HG03565 (cell line): Measurements from ENCODE around the gene CATSPERZ.

Experiments
- ATAC-seq: cut with Tn5 transposase; IDR thresholded peaks from one replicate; pipeline ENCODE4 v1.9.1; 2021; ENCODE audit warnings: mild to moderate bottlenecking, moderate library complexity; ENCODE audit not compliant: unreplicated experiment

Gene CATSPERZ

GRCh38 chr11:64299847-64300648, at the start of gene CATSPERZ:
Gene CATSPERZ (plus strand): TSS chr11:64300358. CDS start chr11:64300411, 53 bp downstream.
- ATAC-seq, result no peak

- ATAC-seq, result no peak
Measured at GRCh38 chr11:64250415-64251015, 49.6 kb upstream of the CATSPERZ start.

GRCh38 chr11:64251016-64251752, 49.0 kb upstream of the CATSPERZ start, which contains the start of gene PLCB3:
Gene PLCB3 (plus strand): TSS chr11:64251530. CDS start chr11:64251650, 120 bp downstream.
- no peak for ATAC-seq

DNA sequence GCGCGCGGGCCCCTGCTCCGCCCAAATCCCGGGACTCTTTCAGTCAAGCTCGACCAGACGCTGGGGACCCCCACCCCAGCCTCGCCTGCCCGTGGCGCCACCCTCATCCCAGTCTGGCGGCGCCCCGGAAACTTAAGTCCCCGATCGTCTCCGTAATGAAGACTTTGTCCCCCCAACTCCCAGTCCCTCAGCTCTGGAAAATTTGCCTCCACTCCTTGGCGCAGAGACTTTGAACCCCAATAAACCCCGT, 48.5 kb upstream of the CATSPERZ start:
- no peak for ATAC-seq

DNA sequence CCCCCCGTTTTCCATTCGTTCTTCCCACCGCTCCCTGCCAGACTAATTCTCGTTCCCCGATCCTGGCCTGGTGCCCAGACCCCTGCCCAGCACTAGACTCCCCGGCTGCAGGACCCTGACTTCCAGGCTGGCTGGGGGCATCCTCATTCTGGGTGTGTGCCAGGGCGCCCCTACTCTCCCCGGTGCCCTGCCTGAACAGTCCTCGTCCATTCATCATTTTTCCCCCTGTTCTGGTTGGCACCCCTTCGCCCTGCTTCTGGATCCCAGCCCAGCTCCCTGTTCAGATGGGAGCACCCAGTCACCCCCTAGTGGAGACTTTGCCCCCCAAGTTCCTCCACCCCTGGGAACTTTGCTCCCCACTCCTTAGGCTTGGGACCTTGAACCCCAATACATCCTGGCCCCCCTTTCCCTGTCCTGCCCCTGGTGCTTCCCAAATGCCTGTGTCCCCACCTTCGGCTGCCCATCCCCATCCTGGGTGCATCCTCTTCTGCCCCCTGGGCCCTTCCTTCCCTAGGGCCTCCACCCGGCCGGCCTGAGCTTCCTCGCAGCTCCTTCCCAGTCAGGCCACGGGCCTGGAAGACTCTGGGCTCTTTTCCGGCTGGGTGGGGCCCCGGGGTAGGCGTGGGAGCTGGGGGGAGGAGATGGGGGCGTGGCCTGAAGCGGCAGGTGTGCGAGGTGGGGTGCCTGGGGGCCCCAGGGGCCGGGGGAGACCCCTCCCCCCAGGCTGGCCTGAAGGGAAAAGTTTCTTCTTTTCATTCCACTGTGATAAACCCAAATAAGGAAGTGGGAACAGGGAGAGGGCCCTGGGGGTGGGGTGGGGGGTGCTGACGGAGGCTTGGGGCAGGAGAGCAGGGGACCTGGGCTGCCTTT, 47.9 kb upstream of the CATSPERZ start:
- no peak for ATAC-seq

DNA sequence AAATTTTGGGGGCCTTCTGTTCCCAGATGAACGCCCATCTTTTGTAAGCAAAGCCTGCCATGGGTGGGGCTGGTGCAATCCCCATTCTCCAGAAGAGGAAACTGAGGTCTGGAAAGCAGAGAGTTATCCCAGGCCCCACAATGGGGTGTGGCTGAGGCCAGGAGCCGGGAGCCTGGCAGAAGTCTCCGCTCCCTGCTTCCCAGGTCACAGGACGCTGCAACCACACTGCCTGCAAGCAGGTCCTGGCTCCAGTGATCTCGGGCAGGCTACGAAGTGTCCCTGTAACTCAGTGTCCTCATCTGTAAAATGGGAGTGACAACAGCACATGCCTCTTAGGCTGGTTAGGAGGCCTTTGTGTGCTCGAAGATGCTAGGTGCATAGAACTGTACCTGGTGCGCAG, 47.1 kb upstream of the CATSPERZ start:
- no peak for ATAC-seq

DNA sequence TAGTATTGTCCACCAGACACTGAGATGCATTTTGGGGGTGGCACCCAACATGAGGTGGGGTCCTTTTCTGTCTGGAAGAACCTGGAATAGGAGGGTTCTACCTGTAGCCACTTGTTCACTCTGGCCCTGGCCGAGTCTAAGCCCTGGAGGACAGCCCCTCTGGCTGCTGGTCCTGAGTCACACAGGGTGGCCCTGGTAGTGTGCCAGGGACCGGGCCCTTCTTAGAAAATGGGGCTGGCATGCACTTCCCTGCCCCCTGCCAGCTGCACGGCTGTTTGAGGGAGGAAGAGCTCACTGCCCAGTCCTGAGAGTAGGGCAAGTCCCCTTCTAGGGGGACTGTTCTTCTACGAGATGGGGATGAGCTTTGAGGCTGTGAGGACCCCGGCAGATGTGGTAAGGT, 46.7 kb upstream of the CATSPERZ start:
- ATAC-seq, result no peak

GRCh38 chr11:64254326-64254725, 45.8 kb upstream of the CATSPERZ start:
- no peak for ATAC-seq

DNA sequence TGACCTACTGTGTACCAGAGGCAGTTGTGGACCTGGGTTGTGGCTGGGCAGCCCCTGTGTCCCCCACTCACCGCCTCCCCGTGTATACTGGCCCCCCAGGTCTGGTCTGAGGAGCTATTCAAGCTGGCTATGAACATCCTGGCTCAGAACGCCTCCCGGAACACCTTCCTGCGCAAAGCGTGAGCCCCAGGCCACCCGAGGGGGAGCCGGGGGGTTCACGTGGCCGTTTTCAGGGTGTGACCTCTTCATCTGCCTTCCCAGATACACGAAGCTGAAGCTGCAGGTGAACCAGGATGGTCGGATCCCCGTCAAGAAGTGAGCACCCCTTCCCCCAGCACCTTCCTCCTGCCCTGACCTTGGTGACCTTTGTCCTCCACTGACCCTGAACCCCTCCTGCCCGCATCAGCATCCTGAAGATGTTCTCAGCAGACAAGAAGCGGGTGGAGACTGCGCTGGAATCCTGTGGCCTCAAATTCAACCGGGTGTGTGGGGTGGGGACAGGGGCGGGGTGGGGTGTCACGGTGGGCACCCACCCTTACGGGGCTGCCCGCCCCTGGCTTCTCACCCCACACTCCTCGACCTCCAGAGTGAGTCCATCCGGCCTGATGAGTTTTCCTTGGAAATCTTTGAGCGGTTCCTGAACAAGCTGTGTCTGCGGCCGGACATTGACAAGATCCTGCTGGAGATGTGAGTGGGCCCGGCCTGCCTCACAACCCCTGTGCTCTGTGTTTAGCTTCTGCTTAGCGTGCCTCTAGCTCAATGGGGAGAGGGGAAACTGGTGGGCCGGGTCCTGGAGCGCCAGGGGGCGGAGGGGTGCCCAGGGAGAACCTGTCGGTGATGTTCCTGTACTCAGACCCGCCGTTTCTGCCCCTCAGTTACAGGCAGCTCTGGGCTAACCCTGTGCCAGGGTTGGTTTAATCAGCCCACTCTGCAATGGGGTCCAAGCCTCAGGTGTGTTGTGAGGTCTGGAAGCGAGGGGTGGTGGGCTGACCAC, 44.7 kb upstream of the CATSPERZ start:
- ATAC-seq, result no peak

DNA sequence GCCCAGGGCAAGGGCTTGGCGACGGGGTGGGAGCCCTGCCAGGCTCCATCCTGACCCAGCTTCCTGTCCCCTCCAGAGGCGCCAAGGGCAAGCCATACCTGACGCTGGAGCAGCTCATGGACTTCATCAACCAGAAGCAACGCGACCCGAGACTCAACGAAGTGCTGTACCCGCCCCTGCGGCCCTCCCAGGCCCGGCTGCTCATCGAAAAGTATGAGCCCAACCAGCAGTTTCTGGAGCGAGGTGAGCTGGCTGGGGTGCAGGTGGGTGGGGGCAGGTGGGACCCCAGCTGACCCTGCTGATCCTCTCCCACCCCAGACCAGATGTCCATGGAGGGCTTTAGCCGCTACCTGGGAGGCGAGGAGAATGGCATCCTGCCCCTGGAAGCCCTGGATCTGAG, 43.9 kb upstream of the CATSPERZ start:
- ATAC-seq, result no peak

DNA sequence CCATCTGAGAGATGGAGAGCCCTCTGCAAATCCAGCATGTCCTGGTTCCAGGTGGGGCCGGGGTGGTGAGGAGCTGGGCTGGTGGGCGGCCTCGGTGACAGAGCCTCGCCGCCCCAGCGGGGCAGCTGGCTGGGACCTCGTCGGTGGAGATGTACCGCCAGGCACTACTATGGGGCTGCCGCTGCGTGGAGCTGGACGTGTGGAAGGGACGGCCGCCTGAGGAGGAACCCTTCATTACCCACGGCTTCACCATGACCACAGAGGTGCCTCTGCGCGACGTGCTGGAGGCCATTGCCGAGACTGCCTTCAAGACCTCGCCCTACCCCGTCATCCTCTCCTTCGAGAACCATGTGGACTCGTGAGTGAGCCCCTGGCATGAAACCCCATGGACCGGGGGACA, 41.8 kb upstream of the CATSPERZ start:
- no peak for ATAC-seq

DNA sequence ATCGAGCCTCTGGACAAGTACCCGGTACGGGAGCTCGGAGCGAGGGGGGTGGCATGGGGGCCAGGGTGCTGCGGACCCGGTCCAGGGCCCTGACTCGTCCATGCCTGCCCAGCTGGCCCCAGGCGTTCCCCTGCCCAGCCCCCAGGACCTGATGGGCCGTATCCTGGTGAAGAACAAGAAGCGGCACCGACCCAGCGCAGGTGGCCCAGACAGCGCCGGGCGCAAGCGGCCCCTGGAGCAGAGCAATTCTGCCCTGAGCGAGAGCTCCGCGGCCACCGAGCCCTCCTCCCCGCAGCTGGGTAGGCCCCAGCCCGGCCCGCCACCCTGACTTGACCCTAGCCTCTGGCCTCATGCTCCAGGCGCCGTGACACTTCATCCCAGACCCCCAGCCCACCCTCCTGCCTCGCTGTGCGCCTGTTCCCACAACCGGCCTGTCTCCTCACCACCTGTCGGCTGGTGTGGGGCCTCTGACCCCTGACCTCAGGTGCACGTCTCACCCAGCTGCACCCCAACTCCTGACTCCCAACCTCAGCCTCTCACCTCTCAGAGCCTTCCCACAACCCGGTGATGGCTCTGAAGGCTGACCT, 41.1 kb upstream of the CATSPERZ start:
- no peak for ATAC-seq

- no peak for ATAC-seq
Measured at GRCh38 chr11:64259533-64260067, 40.6 kb upstream of the CATSPERZ start.

DNA sequence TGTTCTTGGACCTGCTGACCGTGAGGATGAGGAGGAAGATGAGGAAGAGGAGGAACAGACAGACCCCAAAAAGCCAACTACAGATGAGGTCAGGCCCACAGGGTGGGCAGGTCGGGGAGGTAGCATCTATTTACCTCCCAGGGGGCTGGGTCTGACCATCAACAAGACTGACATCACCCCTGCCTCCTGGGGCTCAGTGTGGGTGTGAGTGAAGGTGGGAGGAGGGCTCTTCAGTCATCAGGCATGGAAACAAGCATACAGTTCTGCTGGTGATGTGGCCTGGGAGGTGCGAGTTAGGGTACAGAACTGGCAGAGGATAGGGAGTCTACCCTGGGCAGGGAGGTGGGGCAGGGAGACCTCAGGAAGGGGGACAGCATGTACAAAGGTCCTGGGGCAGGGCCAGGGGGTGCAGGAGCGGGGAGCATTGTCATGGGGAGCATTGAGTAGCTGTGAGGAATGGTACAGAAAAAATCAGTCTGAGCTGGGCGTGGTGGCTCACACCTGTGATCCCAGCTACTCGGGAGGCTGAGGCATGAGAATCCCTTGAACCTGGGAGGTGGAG, 39.9 kb upstream of the CATSPERZ start:
- no peak for ATAC-seq

DNA sequence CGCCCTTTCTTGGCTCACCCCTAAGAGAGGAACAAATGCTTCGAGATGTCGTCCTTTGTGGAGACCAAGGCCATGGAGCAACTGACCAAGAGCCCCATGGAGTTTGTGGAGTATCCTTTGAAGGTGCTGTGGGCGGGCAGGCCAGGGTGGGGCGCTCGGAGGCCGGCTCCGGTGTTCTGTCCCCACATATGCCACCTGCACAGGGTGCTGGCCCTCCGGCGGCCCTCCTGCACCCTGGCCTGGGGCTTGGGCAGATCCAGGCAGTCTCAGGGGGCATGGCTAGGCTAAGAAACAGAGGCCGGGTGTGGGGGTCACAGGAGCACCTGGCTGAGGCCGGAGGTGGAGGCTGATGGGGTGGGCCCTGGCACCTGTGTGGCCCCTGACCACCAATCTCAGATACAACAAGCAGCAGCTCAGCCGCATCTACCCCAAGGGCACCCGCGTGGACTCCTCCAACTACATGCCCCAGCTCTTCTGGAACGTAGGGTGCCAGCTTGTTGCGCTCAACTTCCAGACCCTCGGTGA, 38.5 kb upstream of the CATSPERZ start:
- no peak for ATAC-seq

DNA sequence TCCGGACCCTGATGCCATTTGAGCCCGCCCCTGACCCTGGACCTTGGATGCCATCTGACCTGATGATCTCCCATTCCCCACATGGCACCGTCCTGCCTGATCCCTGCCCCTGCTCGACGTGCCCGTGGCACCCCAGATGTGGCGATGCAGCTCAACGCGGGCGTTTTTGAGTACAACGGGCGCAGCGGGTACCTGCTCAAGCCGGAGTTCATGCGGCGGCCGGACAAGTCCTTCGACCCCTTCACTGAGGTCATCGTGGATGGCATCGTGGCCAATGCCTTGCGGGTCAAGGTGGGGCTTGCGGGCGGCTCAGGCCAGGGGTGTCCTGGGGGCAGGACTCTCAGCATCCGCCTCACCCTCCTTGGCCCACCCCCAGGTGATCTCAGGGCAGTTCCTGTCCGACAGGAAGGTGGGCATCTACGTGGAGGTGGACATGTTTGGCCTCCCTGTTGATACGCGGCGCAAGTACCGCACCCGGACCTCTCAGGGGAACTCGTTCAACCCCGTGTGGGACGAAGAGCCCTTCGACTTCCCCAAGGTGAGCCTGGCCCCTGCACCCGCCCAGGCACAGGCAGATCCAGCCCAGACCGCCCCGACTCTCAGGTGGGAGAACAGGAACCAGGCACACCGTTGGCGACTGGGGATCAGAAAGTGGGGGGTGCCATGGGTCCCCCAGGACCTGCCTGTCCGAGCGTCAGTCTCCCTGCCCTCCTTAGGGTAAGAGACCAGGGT, 37.7 kb upstream of the CATSPERZ start:
- no peak for ATAC-seq

DNA sequence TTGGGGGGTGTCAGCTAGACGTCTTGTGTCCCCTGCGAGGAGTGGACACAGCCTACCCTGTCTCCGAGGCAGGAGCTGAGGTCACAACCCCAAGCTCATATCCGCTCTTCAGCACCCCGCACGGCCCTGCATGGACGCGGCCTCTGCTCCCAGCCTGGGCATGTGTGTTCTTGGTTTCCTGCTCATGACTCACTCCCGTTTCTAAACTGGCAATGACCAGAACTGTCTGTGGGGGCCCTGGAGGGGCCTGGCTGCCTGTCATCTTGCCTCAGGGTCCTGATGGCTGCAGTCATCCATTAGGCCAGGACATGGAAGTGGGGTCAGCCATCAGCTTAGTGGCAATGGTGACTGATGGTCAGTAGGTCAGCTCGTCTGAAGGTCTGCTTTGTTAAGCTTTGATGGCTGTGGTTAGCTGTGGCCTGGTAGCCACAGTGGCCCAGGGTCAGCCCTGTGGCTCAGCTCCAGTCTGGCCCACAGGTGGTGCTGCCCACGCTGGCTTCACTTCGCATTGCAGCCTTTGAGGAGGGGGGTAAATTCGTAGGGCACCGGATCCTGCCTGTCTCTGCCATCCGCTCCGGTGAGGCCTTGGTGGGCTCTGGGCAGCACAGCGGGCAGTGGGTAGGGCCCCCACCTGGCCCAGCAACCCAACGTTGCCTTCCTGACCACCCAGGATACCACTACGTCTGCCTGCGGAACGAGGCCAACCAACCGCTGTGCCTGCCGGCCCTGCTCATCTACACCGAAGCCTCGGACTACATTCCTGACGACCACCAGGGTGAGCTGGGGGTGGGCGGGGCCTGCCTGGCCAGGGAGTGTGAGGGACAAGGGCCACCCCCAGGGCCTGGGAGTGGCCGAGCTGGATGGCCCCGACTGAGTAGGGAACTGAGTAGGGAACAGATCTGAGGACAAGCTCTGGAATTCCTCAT, 36.9 kb upstream of the CATSPERZ start:
- no peak for ATAC-seq
